Measurements from ENCODE around the gene PEPD.

The PEPD gene

GRCh38 chr19:33499671-33500506, 21.7 kb downstream of the PEPD start:
- Mint-ChIP-seq H3K4me3 (no peak overlapping the region), H3K9me3 (no peaks in the 10 kb centered on the region), H3K4me1 (peaks cover 5% of the 10 kb centered on the region), H3K27ac (no peak overlapping the region), H3K27me3 (ENCODE audit: low read depth, poor library complexity) (no peaks in the 10 kb centered on the region), H3K36me3 (ENCODE audit: low read depth) (peaks cover 5% of the 10 kb centered on the region)
- DNase-seq = no peak
- no peak for TF ChIP-seq CTCF (IDR thresholded peaks at IDR 0.05)

GRCh38 chr19:33499248-33499647, 22.3 kb downstream of the PEPD start:
- peaks cover 5% of the 10 kb centered on the region for H3K36me3 Mint-ChIP-seq (ENCODE audit: low read depth)
- no peaks in the 10 kb centered on the region for H3K9me3 Mint-ChIP-seq
- TF ChIP-seq CTCF (IDR thresholded peaks at IDR 0.05) = no peak
- no peak overlapping the region for H3K4me3 Mint-ChIP-seq
- no peaks in the 10 kb centered on the region for H3K27me3 Mint-ChIP-seq (ENCODE audit: low read depth, poor library complexity)
- DNase-seq = no peak
- peaks cover 5% of the 10 kb centered on the region for H3K4me1 Mint-ChIP-seq
- H3K27ac Mint-ChIP-seq = no peak overlapping the region

GRCh38 chr19:33498391-33499000, 23.1 kb downstream of the PEPD start:
- no peak for DNase-seq
- H3K4me1 Mint-ChIP-seq = peaks cover 5% of the 10 kb centered on the region
- no peak for TF ChIP-seq CTCF (IDR thresholded peaks at IDR 0.05)
- no peak overlapping the region for H3K27ac Mint-ChIP-seq
- H3K9me3 Mint-ChIP-seq = no peaks in the 10 kb centered on the region
- no peak overlapping the region for H3K4me3 Mint-ChIP-seq
- H3K36me3 Mint-ChIP-seq (ENCODE audit: low read depth) = peaks cover 5% of the 10 kb centered on the region
- no peaks in the 10 kb centered on the region for H3K27me3 Mint-ChIP-seq (ENCODE audit: low read depth, poor library complexity)

- no peak for DNase-seq
- no peak for TF ChIP-seq CTCF (IDR thresholded peaks at IDR 0.05)
- H3K27ac Mint-ChIP-seq = no peak overlapping the region
Measured at GRCh38 chr19:33497778-33498175, 23.8 kb downstream of the PEPD start.

GRCh38 chr19:33497131-33497777, 24.3 kb downstream of the PEPD start:
- Mint-ChIP-seq H3K36me3 (ENCODE audit: low read depth) (peaks cover 5% of the 10 kb centered on the region), H3K27me3 (ENCODE audit: low read depth, poor library complexity) (no peaks in the 10 kb centered on the region), H3K4me1 (peaks cover 5% of the 10 kb centered on the region), H3K27ac (peak overlapping the region; percentile 80), H3K9me3 (no peaks in the 10 kb centered on the region), H3K4me3 (no peak overlapping the region)
- no peak for DNase-seq
- TF ChIP-seq CTCF (IDR thresholded peaks at IDR 0.05) = no peak

More at GRCh38 chr19:33497778-33498175, 23.8 kb downstream of the PEPD start:
- Mint-ChIP-seq H3K36me3 (ENCODE audit: low read depth) (peaks cover 5% of the 10 kb centered on the region), H3K9me3 (no peaks in the 10 kb centered on the region), H3K4me1 (peaks cover 5% of the 10 kb centered on the region), H3K4me3 (no peak overlapping the region), H3K27me3 (ENCODE audit: low read depth, poor library complexity) (no peaks in the 10 kb centered on the region)

All from nephron progenitor cell (in vitro differentiated cells).